ENCODE measurements around the gene C1orf232.
A peak's percentile ranks its signal among the peaks of the same experiment; 100 is the strongest.

Gene C1orf232

GRCh38 chr1:26124418-26125331, 44.1 kb downstream of the C1orf232 start:
- DNase-seq (ENCODE audit: low spot score) = no peak

GRCh38 chr1:26122988-26123973, 45.5 kb downstream of the C1orf232 start:
- DNase-seq (ENCODE audit: low spot score) = no peak

GRCh38 chr1:26121854-26122773, 46.6 kb downstream of the C1orf232 start:
- DNase-seq (ENCODE audit: low spot score) = peak; percentile 21

GRCh38 chr1:26119892-26120608, 48.7 kb downstream of the C1orf232 start:
- no peak for DNase-seq (ENCODE audit: low spot score)

- DNase-seq (ENCODE audit: low spot score) = no peak
These were observed 54.4 kb downstream of the C1orf232 start for GRCh38 chr1:26114165-26114927.

Measured in Ammon's horn (tissue), 1 donor.